GM19193 (cell line): ENCODE measurements around the gene PARD3.

Experiments
- POLR2A ChIP-seq: IDR thresholded peaks from 4 replicates; pipeline ENCODE4 v1.6.1; 2011; ENCODE audit not compliant: insufficient read depth, insufficient read length; ENCODE audit errors: extremely low read depth

Gene PARD3

DNA sequence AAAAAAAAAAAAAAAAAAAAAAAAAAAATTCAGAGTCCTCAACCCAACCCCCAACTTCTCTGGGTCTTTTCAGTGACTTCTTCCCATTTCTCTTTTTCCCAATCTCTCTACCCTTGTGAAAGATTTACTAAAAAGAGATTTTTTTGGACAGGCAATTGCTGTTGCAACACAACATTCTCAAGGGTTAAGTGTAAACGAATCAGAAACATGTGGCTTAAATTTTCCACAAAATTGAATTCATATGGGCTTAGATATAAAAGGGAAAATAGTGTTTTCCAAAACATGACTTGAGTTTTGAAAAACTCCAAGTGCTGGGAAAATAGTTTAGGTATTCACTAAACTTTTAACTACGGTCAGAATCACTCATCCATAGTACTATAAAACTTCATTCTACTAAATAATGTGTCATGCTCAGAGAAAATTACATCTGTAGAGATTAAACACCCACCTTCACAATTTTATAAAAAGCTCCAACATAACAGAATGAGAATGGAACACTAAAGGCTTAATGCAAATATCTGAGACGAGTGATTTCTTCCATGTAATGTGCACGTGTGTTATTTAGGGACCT, 643.1 kb downstream of the PARD3 start:
- TF ChIP-seq POLR2A: no peak

DNA sequence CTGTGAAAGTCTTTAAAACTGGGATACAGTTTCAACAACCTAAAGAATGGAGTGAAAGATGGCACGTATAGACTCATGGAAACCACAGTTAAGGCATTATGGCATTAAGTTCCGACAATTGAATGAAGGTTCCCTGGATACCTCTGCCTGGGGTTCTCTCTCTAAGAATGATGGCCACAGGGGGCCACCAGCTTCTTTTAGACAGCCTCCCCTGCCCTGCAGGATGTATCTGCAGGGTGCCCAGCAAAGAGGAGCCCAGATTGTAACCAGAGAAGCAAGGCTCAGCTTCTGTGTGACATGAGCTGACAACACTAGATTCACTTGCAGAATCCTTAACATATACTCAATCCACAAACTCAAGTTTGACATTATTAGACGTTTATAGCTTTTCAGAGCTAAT, 645.4 kb downstream of the PARD3 start:
- no peak for TF ChIP-seq POLR2A

DNA sequence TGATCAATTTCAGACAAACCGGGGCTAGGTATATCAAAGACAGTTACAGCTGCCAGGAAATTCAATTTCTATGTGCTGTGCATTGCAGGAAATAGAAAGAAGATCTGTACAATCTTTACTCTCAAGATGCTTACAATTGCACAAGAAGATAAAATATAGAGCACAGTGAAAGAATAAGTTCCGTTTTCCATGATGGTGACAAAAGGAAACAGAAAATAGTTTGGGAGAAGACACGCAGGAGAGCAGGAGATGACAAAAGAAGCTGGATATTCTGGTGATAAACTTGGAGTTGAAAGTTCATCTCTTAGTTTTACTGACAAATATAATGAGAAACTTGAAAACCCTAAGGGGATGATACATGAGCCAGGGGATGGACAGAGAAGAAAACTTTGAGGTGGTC, 646.0 kb downstream of the PARD3 start:
- TF ChIP-seq POLR2A: no peak

DNA sequence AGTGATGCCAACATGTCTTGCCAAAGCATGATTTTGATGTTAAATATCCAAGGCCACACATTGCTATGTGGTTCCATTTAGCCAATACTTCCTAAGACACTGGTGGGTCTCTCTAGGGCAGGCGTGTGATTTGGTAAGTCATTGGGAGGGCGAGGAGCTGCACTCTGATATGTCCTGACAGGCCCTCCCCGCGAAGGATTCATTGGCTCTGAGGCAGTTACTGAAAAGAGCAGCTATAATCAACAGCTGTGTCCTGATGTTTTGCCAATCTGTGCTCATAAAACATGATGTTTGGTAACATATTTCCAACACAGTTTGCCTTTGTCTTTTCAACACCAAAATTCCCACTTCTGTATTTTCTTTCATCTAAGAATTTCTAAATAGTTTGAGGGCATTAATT, 646.7 kb downstream of the PARD3 start:
- TF ChIP-seq POLR2A: no peak

DNA sequence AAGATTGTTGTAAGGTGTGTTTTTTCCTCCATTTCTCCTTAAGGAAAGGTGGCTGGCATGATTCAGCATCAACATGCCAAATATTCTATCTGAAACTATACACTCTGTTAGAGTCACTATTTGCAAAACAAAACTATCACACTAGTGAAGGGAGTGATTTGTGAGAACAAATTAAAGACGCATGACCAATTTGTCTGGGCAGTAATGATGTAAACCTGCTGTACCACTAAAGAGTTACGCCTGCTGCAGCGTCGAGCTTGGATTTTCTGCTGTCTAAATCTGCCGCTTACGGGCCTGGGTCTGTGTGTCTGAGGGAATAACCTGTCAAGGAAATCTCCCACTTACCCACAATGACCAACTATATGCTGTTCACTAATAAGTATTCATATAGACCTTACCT, 648.3 kb downstream of the PARD3 start:
- TF ChIP-seq POLR2A: no peak

DNA sequence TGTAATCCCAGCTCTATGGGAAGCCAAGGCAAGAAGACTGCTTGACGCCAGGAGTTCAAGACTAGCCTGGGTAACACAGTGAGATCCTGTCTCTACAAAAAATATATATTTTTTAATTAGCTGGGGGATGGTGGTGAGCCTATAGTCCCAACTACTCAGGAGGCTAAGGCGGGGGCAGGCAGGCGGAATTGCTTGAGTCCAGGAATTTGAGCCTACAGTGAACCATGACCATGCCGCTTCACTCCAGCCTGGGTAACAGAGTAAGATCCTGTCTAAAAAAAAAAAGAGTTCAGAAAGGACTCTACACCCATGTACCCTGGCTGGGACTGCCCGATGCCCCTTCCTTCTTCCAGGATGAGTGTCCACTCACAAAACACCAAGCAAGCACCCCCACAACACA, 648.7 kb downstream of the PARD3 start:
- no peak for TF ChIP-seq POLR2A

DNA sequence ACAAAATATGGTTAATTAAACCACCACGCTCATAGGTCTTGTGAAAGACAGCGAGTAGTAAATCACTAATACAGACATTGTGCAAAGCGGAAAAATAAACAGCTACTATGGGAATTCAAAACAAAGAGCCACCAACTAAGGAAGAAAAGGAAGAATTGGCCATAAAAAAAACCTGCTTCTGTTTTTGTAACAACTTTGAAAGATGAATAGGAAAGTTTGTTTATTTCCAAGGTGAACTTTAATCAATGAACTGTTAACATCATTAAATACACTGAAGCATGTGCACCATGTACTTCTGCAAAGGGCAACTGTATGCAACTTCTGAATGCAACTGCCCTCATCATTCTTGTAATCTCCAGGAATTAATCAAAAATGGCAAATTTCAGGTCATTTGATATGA, 651.1 kb downstream of the PARD3 start:
- no peak for TF ChIP-seq POLR2A

DNA sequence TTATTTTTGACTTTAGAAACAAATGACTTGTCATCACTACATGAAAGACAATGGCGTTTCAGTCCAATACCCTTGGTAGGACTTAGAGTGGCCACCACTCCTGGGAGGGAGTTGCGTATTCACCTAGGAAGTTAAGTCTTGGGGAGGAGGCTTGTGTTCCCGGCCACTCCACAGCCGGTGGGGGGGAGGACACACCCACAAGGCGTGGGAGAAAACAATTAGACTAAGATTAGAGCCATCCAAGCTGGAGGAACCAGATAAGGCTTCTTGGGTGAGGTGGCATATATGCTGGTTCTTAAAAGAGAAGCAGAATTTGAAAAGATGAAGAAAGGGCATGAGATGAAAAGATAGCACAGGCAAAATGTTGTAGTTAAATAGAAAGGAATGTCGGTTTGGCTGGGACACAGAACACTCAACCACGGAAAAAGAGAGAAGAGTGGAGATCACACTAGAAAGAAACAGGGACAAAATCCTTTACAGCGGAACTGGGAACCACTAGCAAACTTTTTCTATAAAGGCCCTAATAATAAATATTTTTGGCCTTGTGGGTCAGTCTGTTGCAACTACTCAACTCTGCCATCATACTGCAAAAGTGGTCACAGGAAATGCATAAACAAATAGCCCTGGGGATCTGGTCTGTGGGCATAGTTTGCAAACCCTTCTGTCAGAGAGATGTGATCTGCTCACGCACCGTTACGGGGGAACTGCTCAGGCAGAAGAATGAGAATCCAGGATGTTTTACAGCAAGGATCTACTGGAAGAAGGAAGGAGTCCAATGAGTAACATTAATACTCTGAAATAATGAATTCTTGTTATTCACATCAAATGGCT, 651.8 kb downstream of the PARD3 start:
- no peak for TF ChIP-seq POLR2A

DNA sequence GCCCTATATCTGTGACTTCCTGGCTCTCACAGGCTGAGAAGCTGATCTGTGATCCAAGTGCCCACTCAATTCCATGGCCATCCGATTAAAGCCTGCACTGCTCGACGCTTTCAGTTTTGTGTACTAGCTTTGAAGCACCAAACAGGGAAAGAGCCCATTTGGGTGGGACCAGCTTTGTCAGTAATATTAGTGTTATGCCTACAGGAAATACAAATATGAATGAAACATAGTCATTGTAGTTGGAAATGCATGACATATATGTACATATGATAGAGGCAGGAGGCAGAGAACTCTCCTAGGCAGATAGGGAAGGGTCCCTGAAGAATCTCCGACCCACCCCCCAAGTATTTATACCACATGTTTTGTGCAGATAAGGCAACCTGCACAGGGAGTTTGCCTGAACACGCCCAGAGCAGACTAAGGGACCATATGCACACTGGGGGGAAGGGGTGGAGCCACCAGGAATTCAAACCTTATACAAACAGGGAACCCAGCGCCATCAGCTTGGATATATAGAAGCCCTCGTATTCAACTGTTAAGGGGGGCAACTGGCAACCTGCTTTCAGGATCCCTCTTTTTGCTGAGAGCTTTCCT, 653.2 kb downstream of the PARD3 start:
- TF ChIP-seq POLR2A: no peak

DNA sequence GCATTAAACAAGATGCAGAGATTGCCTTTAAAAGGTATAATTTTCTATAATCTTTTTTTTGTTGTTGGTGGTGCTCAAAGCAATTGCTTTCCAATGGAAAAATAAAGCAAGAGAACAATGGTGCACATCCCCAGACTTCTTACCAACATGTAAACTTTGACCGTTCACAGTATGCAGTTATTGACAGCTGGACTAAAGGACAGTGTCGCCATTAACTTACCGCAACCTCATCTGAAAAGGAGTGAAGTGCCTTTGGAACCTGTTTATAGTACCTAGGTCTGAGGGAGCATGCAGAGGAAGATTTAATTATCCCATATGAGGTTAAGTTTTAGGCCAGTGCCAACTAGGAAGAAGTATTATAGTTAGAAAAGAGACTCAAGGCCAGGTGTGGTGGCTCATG, 654.5 kb downstream of the PARD3 start:
- no peak for TF ChIP-seq POLR2A

DNA sequence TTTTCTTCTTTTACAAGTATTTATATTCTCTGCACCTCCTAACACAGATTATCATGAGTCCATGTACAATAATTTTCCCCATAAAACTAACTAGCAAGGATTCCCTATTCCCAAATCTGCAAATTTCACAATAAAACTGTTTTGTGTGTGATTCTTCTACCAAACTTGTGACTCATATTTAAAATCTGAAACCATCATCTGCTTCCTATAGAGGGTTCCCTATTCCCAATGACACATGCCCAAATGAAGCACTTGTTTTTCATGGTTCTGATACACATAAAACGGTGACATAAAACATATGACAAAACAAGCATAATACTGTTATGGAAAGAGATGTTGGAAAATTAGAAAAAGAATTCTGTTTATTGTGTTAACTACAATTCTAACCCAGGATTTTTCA, 657.6 kb downstream of the PARD3 start:
- no peak for TF ChIP-seq POLR2A

DNA sequence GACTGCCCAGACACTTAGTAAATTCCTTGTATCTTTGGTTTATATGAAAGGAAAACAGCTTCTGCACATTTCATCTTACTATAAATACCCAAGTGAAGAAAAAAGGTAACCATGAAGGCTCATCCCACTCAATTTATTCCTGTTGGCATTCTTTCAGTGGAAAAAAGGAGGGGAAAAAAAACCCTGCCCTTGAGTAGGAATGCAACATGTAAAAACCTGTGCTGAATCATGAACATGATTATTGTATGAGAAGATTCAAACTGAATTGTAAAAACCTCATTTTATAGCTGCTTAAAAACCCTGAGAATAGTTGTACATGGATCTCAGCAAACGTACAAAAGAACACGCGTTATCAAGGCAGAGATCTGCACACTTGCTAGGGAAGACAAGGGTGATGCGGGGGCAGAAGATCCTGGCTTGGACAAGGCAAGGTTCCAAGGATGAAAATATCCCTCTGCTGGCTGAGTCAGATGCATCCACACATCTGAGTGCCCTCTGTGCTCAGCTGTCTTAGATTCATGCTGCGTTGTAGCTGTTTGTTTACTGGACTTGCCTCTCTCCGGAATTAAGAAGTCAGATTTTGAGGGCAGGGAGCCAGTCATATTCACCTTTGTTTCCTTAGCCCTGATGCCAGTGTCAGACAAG, 658.2 kb downstream of the PARD3 start:
- TF ChIP-seq POLR2A: no peak

DNA sequence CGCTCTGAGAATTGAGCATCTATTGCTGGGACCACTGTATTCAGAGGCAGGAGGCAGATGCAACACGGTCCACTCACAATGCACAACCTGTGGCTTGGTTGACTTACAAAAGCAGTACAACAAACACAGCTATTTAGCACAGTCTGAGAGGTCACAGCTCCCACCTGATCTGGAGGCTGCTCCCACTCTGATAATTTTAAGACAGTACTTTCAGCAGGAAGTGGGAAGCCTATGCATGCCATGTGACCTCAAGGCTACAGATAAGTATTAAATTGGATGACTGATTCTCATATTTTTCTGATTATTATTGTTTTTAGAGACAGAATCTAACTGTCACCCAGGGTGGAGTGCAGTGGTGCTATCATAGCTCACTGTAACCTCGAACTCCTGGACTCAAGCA, 659.3 kb downstream of the PARD3 start:
- TF ChIP-seq POLR2A: no peak

DNA sequence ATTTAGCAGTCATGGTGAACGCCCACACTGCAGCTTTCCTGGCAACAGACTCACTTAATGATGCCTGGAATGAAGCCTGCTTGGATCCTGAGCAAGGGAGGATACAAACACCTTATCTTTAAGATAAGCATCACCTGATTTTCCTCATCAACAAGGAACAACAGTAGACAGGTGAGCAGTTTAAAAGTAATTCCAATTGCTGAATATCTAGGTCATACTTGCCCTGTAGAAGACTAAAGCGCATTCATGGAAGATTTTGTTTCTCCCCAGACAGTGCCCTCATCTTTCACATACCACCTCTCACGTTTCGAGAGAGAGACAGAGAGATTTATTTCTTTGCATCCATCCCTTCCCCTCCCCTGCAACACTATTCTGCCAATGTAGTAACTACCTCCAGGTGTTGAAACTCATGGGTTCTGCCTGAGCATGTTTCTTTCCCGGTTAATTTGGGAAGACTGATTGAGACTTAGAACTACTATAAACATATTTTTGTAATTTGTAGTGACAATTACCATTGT, 660.7 kb downstream of the PARD3 start:
- no peak for TF ChIP-seq POLR2A

DNA sequence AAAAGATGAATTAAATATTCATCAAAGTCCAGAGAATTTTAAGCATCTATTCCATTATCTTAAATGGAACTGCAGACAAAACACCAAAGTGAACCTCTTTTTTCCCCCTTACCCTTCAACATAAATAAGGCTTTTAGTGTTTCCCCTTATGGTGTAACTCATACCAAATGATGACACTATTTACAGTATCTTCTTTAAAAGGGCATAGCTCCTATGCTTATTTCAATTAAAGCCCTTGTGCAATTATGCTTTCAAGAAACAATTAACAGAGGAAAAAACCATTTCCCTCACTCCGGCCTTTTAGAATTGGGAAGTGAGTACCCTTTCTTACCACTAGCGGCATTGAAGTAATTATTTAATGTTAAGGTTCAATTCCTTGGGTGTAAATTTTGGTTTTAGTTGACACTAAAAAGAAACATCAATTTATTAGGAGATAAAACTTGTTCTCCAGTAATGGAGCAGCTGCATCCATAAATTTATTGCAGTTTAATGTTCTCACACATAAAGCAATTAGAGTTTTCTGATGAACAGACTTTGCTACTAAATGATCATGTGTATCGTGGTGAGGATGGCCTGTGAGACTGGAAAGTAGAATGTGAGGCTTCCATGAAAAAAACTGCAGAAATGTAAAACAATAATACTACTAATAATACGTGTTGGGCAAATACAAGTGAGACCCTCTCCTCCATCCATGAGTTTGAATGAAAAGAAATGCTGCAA, 661.3 kb downstream of the PARD3 start:
- no peak for TF ChIP-seq POLR2A

DNA sequence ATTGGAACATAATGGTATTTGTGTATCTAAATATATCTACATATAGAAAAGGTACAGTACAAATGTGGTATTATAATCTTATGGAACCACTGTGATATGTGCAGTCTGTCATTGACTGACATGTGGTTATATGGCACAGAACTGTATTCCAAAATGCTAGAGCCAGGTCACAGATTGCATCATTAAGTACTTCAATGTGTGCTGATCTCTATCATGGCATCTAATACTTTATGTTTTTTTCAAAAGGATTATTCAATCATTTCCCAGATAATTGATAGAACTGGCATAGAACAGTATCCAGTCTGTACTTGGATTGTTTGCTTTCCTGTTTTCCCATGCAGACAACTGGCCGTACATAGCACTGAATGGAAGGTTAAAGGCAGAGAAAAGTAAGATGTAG, 662.7 kb downstream of the PARD3 start:
- no peak for TF ChIP-seq POLR2A

DNA sequence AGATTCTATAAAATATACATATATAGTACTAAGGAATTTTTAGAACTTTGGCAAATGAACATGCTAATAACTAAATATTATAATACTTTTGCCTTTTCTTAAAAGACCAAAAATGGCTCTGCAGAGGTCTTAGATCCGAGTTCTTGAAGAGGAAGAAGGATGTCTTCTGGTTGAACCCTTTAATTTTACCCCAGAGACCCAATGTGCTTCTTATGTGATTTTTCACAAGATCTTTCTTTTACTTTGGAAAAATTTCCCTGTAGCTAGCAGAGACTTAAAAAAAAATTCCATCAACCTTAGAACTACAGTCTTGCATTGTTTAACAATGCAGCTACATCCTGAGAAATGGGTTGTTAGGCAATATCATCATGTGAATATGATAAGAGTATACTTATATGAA, 663.2 kb downstream of the PARD3 start:
- TF ChIP-seq POLR2A: no peak
